H1 (cell line): ENCODE measurements around the gene IZUMO4. TPM values are rescaled to one million over a fixed set of nuclear protein-coding genes. Genes with fewer than 3 reads are reported as not detected.

Source experiments
- BCL11A ChIP-seq, 2 experiments: IDR thresholded peaks; one replicate each; pipeline ENCODE4 v1.6.1; 2011; ENCODE audit warnings: low read depth in 2 of 2, low read length in 2 of 2, mild to moderate bottlenecking in 2 of 2
- CBX8 ChIP-seq: fragments of 300-800, 300-1000 bp; sonication (generic); IDR thresholded peaks from 2 replicates; pipeline ENCODE4 v1.7.1; 2016; ENCODE audit warnings: low read depth, low read length, borderline replicate concordance
- CHD1 ChIP-seq: IDR thresholded peaks from 2 replicates; pipeline ENCODE4 v1.6.1; 2012; ENCODE audit warnings: low read depth, low read length, improper control_type of control experiment
- E2F6 ChIP-seq: IDR thresholded peaks from 2 replicates; pipeline ENCODE4 v1.6.1; 2012; ENCODE audit warnings: inconsistent platforms
- FOSL1 ChIP-seq: IDR thresholded peaks from 2 replicates; pipeline ENCODE4 v1.6.1; 2011; ENCODE audit warnings: mild to moderate bottlenecking, low read depth, low read length, moderate library complexity; ENCODE audit not compliant: insufficient read depth
- JUND ChIP-seq: IDR thresholded peaks from 2 replicates; pipeline ENCODE4 v1.6.1; 2011; ENCODE audit warnings: mild to moderate bottlenecking, improper control_type of control experiment, low read length
- MAFK ChIP-seq: IDR thresholded peaks from 2 replicates; pipeline ENCODE4 v1.6.1; 2012; ENCODE audit warnings: low read depth, mild to moderate bottlenecking, improper control_type of control experiment, low read length
- SIN3A ChIP-seq, 2 experiments: IDR thresholded peaks in 1 of 2; conservative IDR thresholded peaks in 1 of 2; 2 replicates each; pipeline ENCODE4 v1.6.1; 2011 to 2012; ENCODE audit warnings: low read length in 2 of 2, improper control_type of control experiment in 1 of 2, low read depth in 1 of 2, mild to moderate bottlenecking in 1 of 2
- SP4 ChIP-seq: IDR thresholded peaks from 2 replicates; pipeline ENCODE4 v1.6.1; 2012; ENCODE audit warnings: low read length, inconsistent platforms
- polyA plus RNA-seq, 7 experiments: library from polyadenylated mRNA; depleted of rRNA in 3 of 7; stranded (reverse) in 5 of 7; unstranded in 2 of 7; fragments of >200 nt in 5 of 7; fragments of 200-250 nt in 2 of 7; gene quantifications; 1 replicate in 5 of 7; 2 replicates in 1 of 7; 4 replicates in 1 of 7; pipeline versions ENCODE4 v1.2.1 to v1.2.3, GENCODE V29; 2011 to 2013; ENCODE audit warnings: missing spikeins in 2 of 7, mixed read lengths in 2 of 7
- total RNA-seq: library from RNA; stranded (reverse); fragmentation: NEBNext Ultra II Directional; extraction: Animal tissue kit (Norgen Biotek cat#: 25700); gene quantifications from 2 replicates; pipeline ENCODE4 v1.2.1, GENCODE V29; 2021
- TF ChIP-seq, protein P1 (sequence below): fragments of 300-600 bp; sonication (generic); IDR thresholded peaks from 2 replicates; pipeline ENCODE4 v1.7.1; 2012; ENCODE audit warnings: low read length, moderate library complexity, mild to moderate bottlenecking, inconsistent platforms; ENCODE audit not compliant: insufficient replicate concordance

Gene IZUMO4
- total and polyA plus RNA-seq, 2 of the 8 experiments (the other 6 are each of a cell fraction or from before 2014, with no cell fraction given) = 1.8 to 1.9 TPM

- TF ChIP-seq, protein P1, sequence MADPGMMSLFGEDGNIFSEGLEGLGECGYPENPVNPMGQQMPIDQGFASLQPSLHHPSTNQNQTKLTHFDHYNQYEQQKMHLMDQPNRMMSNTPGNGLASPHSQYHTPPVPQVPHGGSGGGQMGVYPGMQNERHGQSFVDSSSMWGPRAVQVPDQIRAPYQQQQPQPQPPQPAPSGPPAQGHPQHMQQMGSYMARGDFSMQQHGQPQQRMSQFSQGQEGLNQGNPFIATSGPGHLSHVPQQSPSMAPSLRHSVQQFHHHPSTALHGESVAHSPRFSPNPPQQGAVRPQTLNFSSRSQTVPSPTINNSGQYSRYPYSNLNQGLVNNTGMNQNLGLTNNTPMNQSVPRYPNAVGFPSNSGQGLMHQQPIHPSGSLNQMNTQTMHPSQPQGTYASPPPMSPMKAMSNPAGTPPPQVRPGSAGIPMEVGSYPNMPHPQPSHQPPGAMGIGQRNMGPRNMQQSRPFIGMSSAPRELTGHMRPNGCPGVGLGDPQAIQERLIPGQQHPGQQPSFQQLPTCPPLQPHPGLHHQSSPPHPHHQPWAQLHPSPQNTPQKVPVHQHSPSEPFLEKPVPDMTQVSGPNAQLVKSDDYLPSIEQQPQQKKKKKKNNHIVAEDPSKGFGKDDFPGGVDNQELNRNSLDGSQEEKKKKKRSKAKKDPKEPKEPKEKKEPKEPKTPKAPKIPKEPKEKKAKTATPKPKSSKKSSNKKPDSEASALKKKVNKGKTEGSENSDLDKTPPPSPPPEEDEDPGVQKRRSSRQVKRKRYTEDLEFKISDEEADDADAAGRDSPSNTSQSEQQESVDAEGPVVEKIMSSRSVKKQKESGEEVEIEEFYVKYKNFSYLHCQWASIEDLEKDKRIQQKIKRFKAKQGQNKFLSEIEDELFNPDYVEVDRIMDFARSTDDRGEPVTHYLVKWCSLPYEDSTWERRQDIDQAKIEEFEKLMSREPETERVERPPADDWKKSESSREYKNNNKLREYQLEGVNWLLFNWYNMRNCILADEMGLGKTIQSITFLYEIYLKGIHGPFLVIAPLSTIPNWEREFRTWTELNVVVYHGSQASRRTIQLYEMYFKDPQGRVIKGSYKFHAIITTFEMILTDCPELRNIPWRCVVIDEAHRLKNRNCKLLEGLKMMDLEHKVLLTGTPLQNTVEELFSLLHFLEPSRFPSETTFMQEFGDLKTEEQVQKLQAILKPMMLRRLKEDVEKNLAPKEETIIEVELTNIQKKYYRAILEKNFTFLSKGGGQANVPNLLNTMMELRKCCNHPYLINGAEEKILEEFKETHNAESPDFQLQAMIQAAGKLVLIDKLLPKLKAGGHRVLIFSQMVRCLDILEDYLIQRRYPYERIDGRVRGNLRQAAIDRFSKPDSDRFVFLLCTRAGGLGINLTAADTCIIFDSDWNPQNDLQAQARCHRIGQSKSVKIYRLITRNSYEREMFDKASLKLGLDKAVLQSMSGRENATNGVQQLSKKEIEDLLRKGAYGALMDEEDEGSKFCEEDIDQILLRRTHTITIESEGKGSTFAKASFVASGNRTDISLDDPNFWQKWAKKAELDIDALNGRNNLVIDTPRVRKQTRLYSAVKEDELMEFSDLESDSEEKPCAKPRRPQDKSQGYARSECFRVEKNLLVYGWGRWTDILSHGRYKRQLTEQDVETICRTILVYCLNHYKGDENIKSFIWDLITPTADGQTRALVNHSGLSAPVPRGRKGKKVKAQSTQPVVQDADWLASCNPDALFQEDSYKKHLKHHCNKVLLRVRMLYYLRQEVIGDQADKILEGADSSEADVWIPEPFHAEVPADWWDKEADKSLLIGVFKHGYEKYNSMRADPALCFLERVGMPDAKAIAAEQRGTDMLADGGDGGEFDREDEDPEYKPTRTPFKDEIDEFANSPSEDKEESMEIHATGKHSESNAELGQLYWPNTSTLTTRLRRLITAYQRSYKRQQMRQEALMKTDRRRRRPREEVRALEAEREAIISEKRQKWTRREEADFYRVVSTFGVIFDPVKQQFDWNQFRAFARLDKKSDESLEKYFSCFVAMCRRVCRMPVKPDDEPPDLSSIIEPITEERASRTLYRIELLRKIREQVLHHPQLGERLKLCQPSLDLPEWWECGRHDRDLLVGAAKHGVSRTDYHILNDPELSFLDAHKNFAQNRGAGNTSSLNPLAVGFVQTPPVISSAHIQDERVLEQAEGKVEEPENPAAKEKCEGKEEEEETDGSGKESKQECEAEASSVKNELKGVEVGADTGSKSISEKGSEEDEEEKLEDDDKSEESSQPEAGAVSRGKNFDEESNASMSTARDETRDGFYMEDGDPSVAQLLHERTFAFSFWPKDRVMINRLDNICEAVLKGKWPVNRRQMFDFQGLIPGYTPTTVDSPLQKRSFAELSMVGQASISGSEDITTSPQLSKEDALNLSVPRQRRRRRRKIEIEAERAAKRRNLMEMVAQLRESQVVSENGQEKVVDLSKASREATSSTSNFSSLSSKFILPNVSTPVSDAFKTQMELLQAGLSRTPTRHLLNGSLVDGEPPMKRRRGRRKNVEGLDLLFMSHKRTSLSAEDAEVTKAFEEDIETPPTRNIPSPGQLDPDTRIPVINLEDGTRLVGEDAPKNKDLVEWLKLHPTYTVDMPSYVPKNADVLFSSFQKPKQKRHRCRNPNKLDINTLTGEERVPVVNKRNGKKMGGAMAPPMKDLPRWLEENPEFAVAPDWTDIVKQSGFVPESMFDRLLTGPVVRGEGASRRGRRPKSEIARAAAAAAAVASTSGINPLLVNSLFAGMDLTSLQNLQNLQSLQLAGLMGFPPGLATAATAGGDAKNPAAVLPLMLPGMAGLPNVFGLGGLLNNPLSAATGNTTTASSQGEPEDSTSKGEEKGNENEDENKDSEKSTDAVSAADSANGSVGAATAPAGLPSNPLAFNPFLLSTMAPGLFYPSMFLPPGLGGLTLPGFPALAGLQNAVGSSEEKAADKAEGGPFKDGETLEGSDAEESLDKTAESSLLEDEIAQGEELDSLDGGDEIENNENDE = no peak
- no peak for TF ChIP-seq BCL11A (IDR thresholded peaks at IDR 0.05; ENCODE audit: low read depth in 2 of 2, low read length in 2 of 2)
- no peak for TF ChIP-seq CHD1
- no peak for TF ChIP-seq E2F6
- TF ChIP-seq SP4 = no peak
- TF ChIP-seq CBX8 = no peak
- no peak for TF ChIP-seq SIN3A (conservative IDR thresholded peaks at IDR 0.05 in 1 of 2, IDR thresholded peaks at IDR 0.05 in 1 of 2; ENCODE audit: low read depth in 1 of 2, low read length in 2 of 2)
- TF ChIP-seq JUND = no peak
- no peak for TF ChIP-seq FOSL1
- no peak for TF ChIP-seq MAFK
These were observed 21.7 kb downstream of the IZUMO4 start (continued) for GRCh38 chr19:2118438-2118837.
